ENCODE results near the gene WDR26. TPM values are rescaled to one million over a fixed set of nuclear protein-coding genes. Genes with fewer than 3 reads are reported as not detected.
"Not testable (repeated sequence)": the region's sequence is repeated elsewhere in the genome, so short reads cannot be mapped to it uniquely, and the experiment has no call there.

Gene WDR26
- total RNA-seq, 1 donor from 2014 or later = 83.9 TPM

DNA sequence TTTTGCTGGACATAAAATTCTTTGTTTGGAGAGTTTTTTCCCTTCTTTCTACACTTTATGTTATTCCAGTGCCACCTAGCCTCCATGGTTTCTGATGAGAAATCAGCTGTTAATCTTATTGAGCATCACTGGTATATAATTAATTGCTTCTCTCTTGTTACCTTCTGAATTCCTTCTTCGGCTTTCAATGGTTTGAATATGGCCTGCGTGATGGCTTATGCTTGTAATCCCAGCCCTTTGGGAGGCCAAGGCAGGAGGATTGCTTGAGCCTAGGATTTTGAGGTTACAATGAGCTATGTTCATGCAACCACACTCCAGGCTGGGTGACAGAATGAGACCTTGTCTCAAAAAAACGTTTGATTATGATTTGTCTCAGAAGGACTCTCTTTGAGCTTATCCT is 90.9 kb downstream of the WDR26 start:
- TF ChIP-seq, protein P1, sequence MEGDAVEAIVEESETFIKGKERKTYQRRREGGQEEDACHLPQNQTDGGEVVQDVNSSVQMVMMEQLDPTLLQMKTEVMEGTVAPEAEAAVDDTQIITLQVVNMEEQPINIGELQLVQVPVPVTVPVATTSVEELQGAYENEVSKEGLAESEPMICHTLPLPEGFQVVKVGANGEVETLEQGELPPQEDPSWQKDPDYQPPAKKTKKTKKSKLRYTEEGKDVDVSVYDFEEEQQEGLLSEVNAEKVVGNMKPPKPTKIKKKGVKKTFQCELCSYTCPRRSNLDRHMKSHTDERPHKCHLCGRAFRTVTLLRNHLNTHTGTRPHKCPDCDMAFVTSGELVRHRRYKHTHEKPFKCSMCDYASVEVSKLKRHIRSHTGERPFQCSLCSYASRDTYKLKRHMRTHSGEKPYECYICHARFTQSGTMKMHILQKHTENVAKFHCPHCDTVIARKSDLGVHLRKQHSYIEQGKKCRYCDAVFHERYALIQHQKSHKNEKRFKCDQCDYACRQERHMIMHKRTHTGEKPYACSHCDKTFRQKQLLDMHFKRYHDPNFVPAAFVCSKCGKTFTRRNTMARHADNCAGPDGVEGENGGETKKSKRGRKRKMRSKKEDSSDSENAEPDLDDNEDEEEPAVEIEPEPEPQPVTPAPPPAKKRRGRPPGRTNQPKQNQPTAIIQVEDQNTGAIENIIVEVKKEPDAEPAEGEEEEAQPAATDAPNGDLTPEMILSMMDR (IDR thresholded peaks at IDR 0.05; ENCODE audit: unreplicated experiment) = no peak
- Mint-ChIP-seq H3K9me3 (ENCODE audit: low read depth) (peaks cover 10% of the 10 kb centered on the region), H3K27me3 (no peaks in the 10 kb centered on the region), H3K36me3 (ENCODE audit: insufficient read depth) (peaks cover 1% of the 10 kb centered on the region), H3K4me3 (ENCODE audit: low read depth) (no peak overlapping the region), H3K4me1 (ENCODE audit: low read depth) (peaks cover 7% of the 10 kb centered on the region), H3K27ac (no peak overlapping the region)
- DNase-seq (ENCODE audit: low spot score, unreplicated experiment) = no peak

DNA sequence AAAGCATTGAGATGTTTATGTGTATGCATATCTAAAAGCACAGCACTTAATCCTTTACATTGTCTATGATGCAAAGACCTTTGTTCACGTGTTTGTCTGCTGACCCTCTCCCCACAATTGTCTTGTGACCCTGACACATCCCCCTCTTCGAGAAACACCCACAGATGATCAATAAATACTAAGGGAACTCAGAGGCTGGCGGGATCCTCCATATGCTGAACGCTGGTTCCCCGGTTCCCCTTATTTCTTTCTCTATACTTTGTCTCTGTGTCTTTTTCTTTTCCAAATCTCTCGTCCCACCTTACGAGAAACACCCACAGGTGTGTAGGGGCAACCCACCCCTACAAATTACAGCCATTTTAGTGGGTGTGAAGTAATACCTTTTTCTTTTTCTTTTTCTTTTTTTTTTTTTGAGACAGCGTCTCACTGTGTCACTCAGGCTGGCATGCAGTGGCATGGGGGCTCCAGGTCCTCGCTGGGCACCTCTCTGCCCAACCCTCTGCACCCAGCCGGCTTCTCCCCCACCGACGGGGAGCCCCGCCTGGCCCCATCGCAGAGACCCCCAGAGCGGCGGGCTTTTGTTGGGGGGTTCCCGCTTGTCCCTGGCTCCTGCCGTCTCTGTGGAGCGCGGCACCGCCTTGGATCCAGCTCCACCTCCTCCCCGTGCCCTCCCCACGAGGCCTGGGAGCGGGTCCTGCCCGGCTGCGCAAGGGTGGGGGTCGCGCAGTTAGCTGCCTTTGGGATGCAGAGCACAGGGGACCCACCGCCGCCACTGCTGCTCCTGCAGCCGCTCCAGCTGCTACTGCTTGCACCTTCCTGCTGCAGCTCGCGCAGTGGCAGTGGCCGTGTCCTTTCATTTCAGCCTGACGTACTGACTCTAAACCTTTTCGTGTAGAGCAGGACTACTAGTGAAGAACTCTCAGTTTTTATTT is 93.9 kb downstream of the WDR26 start:
- not testable (repeated sequence) for H3K9me3 Mint-ChIP-seq (ENCODE audit: low read depth); H3K27me3 Mint-ChIP-seq; H3K36me3 Mint-ChIP-seq (ENCODE audit: insufficient read depth); H3K4me1 Mint-ChIP-seq (ENCODE audit: low read depth)
- DNase-seq (ENCODE audit: low spot score, unreplicated experiment) = peak; percentile 25
- H3K27ac Mint-ChIP-seq = peak overlapping the region; percentile 97
- peak overlapping the region; percentile 66 for H3K4me3 Mint-ChIP-seq (ENCODE audit: low read depth)

DNA sequence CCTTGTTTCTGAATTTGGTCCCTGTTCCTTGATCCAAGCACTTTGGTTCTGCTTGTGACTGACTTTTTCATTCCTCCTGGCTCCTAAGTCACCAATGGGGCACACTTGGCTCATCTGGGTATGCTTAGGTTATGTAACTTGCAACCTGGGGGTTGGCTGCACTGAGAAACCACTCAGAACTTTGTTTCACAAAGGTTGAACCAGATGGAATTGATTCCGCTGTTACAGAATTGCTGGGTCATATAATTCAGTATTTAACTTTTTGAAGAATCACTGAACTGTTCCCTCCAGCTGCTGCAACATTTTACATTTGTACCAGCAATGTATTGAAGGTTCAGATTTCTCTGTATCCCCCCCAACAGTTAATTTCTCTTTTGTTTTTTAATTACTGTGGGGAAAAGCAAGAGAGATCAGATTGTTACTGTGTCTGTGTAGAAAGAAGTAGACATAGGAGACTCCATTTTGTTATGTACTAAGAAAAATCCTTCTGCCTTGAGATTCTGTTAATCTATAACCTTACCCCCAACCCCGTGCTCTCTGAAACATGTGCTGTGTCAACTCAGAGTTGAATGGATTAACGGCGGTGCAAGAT is 95.1 kb downstream of the WDR26 start:
- TF ChIP-seq, protein P1 (IDR thresholded peaks at IDR 0.05; ENCODE audit: unreplicated experiment) = no peak
- H3K4me1 Mint-ChIP-seq (ENCODE audit: low read depth) = peaks cover 6% of the 10 kb centered on the region
- no peak overlapping the region for H3K4me3 Mint-ChIP-seq (ENCODE audit: low read depth)
- H3K27ac Mint-ChIP-seq = peak overlapping the region; percentile 93
- H3K27me3 Mint-ChIP-seq = no peaks in the 10 kb centered on the region
- no peak for DNase-seq (ENCODE audit: low spot score, unreplicated experiment)
- H3K9me3 Mint-ChIP-seq (ENCODE audit: low read depth) = peaks cover 10% of the 10 kb centered on the region
- peaks cover 1% of the 10 kb centered on the region for H3K36me3 Mint-ChIP-seq (ENCODE audit: insufficient read depth)

DNA sequence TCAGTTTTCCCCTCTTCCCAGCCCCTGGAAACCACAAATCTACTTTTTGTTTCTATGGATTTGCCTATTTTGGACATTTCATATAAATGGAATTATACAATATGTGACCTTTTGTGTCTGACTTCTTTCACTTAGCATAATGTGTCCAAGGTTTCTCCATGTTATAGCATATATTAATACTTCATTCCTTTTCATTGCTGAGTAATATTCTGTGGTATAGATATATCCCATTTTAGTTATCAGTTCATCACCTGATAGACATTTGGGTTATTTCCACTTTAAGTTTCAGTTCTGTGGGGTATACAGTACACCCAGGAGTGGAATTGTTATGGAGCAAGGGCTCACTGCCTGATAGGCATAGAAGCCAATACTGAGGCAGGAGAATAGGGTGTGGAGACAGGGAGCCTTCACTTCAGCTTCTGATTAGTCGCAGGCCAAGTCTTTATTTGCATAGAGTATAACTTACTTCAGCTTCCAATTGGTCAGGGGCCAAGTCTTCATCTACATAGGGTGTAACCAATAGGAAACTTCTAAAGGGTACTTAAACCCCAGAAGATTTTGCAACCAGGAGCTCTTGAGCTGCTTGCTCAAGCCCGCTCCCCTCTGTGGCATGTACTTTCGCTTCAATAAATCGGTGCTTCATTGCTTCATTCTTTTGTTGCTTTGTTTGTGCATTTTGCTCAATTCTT is 96.3 kb downstream of the WDR26 start:
- Mint-ChIP-seq H3K27ac (no peak overlapping the region), H3K27me3 (no peaks in the 10 kb centered on the region), H3K4me3 (ENCODE audit: low read depth) (no peak overlapping the region), H3K9me3 (ENCODE audit: low read depth) (peaks cover 6% of the 10 kb centered on the region), H3K36me3 (ENCODE audit: insufficient read depth) (no peaks in the 10 kb centered on the region), H3K4me1 (ENCODE audit: low read depth) (peaks cover 6% of the 10 kb centered on the region)
- TF ChIP-seq, protein P1 (IDR thresholded peaks at IDR 0.05; ENCODE audit: unreplicated experiment) = no peak
- no peak for DNase-seq (ENCODE audit: low spot score, unreplicated experiment)

Small RNA genes lying within 50 kb of the gene (microRNA-seq; reads per million reads assigned to microRNA genes)
- gene MIR4742 (ENCODE audit: borderline number of aligned reads, unreplicated experiment) = 7.2 reads per million, percentile 8 among the genes with 10 or more reads in this experiment

Other genes with a start within 250 kb of the WDR26 start
- 49.8 and 52.5 TPM in 2 replicates for gene NVL, start 104.6 kb downstream of the WDR26 start, total RNA-seq
- 68.8 and 69.6 TPM in 2 replicates for gene CNIH4, start 77.9 kb downstream of the WDR26 start, total RNA-seq
- 3.2 and 3.7 TPM in 2 replicates for gene CNIH3, start 181.5 kb upstream of the WDR26 start, total RNA-seq

Data from progenitor cell of endocrine pancreas (in vitro differentiated cells).